ENCODE results near the gene RNFT1.
"Not testable (repeated sequence)": the region's sequence is repeated elsewhere in the genome, so short reads cannot be mapped to it uniquely, and the experiment has no call there.

Gene RNFT1

DNA sequence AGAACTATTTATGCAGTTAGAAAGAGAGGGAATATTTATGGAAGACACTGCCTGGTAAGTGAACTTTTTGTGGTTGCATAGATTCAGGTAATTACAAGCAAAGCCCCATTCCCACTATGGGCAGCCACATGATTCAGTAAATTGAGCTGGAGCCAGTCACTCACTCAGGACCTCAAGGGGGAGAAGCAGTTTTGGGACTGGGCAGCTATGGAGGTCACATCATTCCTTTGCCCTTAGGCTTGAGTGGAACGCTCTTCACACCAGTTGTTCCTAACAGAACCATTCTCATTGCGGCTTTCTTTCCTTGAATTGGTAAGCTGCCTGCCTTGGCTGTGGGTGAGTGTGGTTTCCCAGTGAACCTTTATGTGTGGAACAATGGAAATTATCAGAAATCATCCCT, 34.4 kb downstream of the RNFT1 start:
- DNase-seq, result not testable (repeated sequence)

DNA sequence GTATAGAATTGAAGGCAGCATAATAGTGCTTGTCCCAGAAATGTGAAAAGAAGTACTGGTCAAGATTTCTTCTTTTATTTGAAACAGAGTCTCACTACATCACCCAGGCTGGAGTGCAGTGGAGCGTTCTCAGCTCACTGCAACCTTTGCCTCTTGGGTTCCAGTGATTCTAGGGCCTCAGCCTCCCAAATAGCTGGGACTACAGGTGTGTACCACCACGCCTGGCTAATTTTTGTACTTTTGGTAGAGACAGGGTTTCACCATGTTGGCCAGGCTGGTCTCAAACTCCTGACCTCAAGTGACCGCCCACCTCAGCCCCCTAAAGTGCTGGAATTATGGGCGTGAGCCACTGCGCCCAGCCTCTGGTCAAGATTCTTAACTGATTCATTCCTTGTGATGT, 43.9 kb downstream of the RNFT1 start:
- DNase-seq, result not testable (repeated sequence)

DNA sequence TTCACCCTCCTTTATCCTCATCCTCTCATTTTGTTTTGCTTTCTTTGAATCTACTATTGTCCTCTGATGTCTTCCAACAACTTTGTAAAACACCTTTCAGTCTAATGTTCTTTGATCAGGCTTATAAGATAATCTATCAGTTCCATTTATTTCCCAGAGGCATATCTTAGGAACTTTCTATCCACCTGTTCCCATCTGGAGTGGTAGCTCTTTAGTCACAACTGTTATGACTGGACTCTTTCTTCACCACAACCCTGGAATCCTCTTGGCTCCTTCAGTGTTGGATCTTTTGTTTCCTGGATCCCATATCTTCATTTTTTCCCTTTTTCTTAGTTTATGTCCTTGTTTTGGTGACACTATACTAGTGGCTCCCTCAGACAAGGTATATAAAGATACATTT, 48.1 kb downstream of the RNFT1 start:
- DNase-seq, result no peak

DNA sequence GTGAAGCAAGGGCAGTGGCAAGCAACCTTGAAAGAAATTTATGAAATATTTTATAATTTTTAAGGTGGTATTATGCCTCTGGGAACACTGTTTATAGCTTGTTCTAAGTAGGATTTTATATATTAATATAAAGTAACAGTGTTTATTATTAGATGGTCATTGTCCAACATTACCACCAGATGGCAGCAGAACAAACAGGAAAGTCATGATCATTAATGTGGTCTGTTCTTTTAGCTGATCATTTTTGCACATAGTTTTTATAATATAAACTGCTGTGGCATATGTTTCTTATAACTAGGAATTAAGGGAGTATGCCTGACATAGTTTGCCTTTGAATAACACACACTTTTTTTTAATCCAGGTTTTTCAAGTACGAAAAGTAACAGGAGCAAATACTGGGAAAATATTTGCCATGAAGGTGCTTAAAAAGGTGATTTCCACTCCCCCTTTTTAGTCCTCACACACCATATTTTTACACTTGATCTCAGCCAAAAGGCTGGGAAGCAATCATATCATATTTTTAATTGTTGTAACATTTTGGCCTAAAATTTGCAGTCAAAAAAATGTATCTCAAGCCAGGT, 50.2 kb downstream of the RNFT1 start:
- peak; percentile 44 for DNase-seq

DNA sequence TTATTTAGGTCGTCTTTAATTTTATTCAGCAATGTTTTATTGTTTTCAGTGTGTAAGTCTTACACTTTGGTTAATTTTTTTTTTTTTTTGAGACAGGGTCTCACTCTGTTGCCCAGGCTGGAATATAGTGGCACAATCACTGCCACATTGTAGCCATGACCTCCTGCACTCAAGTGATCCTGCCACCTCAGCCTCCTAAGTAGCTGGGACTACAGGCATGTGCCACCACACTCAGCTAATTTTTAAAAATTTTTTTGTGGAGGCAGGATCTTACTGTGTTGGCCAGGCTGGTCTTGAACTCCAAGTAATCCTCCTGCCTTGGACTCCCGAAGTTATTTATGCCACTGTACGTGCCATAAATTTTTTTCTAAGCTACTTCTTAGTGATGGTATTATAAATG, 57.1 kb downstream of the RNFT1 start:
- DNase-seq, result no peak

DNA sequence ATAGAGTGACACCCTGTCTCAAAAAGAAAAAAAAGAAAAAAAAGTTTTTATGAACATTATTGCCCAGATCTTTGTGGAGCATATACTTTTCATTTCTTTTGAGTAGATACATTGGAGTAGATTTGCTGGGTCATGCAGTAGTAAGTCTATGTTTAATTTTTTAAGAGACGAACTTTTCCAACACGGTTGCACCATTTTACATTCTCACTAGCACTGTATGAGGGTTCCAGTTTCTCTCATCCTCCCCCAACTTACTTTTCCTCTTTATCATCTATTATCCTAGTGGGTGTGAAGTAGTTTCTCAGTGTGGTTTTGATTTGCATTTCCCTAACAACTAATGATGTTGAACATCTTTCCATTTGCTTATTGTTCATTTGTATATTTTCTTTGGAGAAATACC, 61.1 kb downstream of the RNFT1 start:
- DNase-seq, result no peak
